Liver (tissue), 3 donors: ENCODE data around the gene CDCP1.

ENCODE experiments used
- EGR1 ChIP-seq, 2 donors: IDR thresholded peaks; 2 replicates each; pipeline ENCODE4 v1.6.1; 2016 to 2018; ENCODE audit warnings: antibody characterized with exemption in 2 of 2, low read depth in 2 of 2
- GABPA ChIP-seq, 2 donors: IDR thresholded peaks in 1 of 2; conservative IDR thresholded peaks in 1 of 2; 2 replicates each; pipeline ENCODE4 v1.6.1; 2016; ENCODE audit warnings: antibody characterized with exemption in 2 of 2, mild to moderate bottlenecking in 1 of 2, moderate library complexity in 1 of 2
- JUND ChIP-seq, 2 donors: IDR thresholded peaks; 2 replicates each; pipeline ENCODE4 v1.6.1; 2016; ENCODE audit warnings: antibody characterized with exemption in 2 of 2
- SP1 ChIP-seq: IDR thresholded peaks from 2 replicates; pipeline ENCODE4 v1.6.1; 2018; ENCODE audit warnings: antibody characterized with exemption, mild to moderate bottlenecking
- TAF1 ChIP-seq: conservative IDR thresholded peaks from 2 replicates; pipeline ENCODE4 v1.6.1; 2016; ENCODE audit warnings: antibody characterized with exemption, mild to moderate bottlenecking
- YY1 ChIP-seq: IDR thresholded peaks from 2 replicates; pipeline ENCODE4 v1.6.1; 2016; ENCODE audit warnings: antibody characterized with exemption, mild to moderate bottlenecking
- TF ChIP-seq, protein P1 (sequence below): fragments of 150-350 bp; IDR thresholded peaks from 2 replicates; pipeline ENCODE4 v1.5.1; 2017; ENCODE audit warnings: improper control_type of control experiment, low read depth, low read length; ENCODE audit not compliant: missing input control
- TF ChIP-seq, protein P2 (sequence below): IDR thresholded peaks from 2 replicates; pipeline ENCODE4 v1.6.1; 2016; ENCODE audit warnings: antibody characterized with exemption
- TF ChIP-seq, protein P3 (sequence below): IDR thresholded peaks from 2 replicates; pipeline ENCODE4 v1.6.1; 2016; ENCODE audit warnings: antibody characterized with exemption
- TF ChIP-seq, protein P4 (sequence below): IDR thresholded peaks from 2 replicates; pipeline ENCODE4 v1.6.1; 2016; ENCODE audit warnings: antibody characterized with exemption
- donor health status: healthy.
- donor health status: healthy.

DNA sequence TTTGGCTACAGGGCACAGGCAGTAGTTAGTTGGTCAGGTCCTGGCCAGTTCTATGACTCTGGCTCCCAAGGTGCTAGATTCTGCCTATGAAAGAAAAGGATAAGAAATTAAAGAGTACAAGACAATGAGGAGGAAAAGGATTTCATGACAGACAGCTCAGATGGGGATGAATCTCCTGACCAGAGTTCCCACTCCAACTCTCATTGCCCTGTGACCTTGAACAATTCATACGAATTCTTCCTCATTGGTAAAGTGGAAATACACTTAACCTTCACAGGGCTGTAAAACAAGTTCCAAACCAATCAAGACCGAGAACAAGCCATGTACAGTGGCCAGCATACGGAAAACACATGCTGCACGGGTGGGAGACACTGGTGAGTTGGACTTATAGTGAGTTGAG lies 96.4 kb downstream of the CDCP1 start:
- TF ChIP-seq GABPA (IDR thresholded peaks at IDR 0.05 in 1 of 2, conservative IDR thresholded peaks at IDR 0.05 in 1 of 2) (no peak), SP1 (no peak), YY1 (no peak), EGR1 (IDR thresholded peaks at IDR 0.05; ENCODE audit: low read depth in 2 of 2) (no peak), TAF1 (no peak), JUND (IDR thresholded peaks at IDR 0.05) (no peak)
- TF ChIP-seq, protein P1, sequence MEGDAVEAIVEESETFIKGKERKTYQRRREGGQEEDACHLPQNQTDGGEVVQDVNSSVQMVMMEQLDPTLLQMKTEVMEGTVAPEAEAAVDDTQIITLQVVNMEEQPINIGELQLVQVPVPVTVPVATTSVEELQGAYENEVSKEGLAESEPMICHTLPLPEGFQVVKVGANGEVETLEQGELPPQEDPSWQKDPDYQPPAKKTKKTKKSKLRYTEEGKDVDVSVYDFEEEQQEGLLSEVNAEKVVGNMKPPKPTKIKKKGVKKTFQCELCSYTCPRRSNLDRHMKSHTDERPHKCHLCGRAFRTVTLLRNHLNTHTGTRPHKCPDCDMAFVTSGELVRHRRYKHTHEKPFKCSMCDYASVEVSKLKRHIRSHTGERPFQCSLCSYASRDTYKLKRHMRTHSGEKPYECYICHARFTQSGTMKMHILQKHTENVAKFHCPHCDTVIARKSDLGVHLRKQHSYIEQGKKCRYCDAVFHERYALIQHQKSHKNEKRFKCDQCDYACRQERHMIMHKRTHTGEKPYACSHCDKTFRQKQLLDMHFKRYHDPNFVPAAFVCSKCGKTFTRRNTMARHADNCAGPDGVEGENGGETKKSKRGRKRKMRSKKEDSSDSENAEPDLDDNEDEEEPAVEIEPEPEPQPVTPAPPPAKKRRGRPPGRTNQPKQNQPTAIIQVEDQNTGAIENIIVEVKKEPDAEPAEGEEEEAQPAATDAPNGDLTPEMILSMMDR, result no peak
- TF ChIP-seq, protein P2, sequence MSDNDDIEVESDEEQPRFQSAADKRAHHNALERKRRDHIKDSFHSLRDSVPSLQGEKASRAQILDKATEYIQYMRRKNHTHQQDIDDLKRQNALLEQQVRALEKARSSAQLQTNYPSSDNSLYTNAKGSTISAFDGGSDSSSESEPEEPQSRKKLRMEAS, result no peak
- TF ChIP-seq, protein P3, sequence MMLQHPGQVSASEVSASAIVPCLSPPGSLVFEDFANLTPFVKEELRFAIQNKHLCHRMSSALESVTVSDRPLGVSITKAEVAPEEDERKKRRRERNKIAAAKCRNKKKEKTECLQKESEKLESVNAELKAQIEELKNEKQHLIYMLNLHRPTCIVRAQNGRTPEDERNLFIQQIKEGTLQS, result no peak
- TF ChIP-seq, protein P4, sequence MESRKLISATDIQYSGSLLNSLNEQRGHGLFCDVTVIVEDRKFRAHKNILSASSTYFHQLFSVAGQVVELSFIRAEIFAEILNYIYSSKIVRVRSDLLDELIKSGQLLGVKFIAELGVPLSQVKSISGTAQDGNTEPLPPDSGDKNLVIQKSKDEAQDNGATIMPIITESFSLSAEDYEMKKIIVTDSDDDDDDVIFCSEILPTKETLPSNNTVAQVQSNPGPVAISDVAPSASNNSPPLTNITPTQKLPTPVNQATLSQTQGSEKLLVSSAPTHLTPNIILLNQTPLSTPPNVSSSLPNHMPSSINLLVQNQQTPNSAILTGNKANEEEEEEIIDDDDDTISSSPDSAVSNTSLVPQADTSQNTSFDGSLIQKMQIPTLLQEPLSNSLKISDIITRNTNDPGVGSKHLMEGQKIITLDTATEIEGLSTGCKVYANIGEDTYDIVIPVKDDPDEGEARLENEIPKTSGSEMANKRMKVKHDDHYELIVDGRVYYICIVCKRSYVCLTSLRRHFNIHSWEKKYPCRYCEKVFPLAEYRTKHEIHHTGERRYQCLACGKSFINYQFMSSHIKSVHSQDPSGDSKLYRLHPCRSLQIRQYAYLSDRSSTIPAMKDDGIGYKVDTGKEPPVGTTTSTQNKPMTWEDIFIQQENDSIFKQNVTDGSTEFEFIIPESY, result no peak
